HT-29 (cell line): ENCODE data around the gene EPN1. TPM values are rescaled to one million over a fixed set of nuclear protein-coding genes. Genes with fewer than 3 reads are reported as not detected.

Source experiments
- DNase-seq: peaks from one replicate; pipeline ENCODE4 v3.0.0-alpha.2; 2015; ENCODE audit warnings: low spot score
- total RNA-seq: library from RNA; depleted of rRNA; stranded (reverse); fragments of >200 nt; shearing (Covaris generic); gene quantifications from 2 replicates; pipeline ENCODE4 v1.2.3, GENCODE V29; 2014

EPN1 gene
- total RNA-seq, 1 experiment from 2014 or later: 216 TPM

DNA sequence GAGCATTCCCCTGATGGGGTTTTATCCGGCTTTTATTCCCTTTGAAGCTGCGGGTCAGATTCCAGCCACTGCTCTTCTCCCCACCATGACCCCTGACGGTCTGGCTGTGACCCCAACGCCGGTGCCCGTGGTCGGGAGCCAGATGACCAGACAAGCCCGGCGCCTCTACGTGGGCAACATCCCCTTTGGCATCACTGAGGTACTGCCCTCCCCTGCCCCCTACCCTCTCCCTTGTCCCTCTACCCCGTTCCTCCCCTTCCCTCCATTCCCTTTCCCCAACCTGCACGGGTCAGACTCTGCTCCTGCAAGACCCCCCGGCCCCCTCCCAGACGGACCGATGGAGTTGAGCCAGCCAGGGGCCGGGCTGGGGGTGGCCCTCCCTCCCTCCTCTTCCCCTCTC lies 14.0 kb upstream of the EPN1 start:
- no peak for DNase-seq

DNA sequence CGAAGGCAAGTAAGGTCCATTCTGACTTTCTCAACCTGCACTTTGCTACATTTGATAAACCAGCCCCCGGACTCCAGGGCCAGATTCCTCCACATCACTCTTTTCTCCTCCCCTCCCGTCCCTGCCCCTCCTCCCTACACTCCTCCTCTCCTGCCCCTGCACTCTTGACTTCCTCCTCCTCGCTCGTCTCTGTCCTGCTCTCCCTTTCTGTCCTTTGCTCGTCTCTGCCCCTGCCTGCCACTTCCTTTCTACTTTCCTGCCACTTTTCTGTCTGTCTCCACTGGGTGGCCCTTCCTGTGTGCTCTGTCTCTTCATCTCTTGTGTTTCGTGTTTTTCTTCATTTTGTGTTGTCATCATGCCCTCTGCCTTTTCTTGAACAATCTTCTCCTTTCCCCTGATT lies 13.2 kb upstream of the EPN1 start:
- no peak for DNase-seq

DNA sequence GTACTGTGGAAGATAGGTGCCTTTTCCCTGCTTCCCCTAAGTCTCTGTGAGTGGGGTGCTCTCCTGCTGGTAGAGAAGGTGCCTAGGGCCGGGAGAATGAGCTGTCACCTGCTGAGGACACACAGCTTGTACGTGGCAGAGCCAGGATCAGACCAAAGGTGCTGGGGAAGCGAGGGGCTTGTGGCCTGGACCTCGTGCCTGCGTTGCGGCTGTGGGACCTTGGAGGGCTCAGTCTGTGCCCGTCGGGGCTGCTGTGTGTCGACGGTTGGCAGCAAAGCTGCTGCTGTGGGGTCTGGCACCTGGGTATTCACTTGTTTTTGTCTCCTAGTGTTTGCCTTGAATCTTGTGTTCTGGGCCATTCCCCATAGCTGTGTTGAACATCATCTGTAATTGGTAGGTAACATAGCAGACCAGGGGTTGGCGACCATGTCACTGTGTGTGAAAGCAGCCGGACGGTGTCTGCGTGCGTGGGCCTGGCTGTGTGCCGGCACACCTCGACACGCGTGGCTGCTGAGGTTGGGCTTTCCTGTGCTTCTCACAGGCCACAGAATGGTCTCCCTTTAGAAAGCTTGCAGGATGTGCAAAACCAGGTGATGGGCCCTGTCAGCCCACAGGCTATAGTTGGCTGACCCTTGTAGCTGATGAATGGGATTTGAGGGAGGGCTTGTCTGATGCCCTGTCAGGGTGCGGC lies 11.0 kb upstream of the EPN1 start:
- DNase-seq: no peak

DNA sequence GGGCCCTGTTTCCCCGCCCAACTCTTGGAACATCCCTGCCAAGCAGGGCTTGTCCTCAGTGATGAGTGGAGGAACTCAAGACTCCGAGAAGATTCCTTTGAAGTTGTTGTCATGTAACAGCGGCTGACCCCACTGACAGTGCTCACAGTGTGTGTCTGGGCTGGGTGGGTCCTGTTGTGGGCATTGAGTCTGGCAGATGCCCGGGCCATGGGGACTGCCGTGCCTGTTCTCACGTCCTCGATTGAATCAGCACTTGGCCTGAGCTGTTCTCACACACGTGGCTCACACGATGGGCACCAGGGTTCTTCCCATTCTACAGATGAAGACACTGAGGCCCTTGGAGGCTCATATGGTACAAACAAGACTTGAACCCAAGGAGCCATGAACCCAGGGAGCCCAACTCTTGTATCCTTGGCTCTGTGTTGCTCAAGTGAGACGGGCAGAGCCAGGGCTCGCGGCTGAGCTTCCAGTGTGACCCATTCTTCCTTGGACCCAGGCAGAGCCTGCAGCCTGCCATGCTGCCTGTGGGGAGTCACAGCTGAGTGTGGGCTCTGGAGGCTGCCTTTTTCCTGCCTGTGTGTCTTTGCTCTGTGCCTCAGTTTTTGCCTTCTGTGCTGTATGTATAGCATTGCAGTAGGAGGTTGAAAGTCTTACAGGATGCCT lies 8.6 kb upstream of the EPN1 start:
- DNase-seq: no peak

DNA sequence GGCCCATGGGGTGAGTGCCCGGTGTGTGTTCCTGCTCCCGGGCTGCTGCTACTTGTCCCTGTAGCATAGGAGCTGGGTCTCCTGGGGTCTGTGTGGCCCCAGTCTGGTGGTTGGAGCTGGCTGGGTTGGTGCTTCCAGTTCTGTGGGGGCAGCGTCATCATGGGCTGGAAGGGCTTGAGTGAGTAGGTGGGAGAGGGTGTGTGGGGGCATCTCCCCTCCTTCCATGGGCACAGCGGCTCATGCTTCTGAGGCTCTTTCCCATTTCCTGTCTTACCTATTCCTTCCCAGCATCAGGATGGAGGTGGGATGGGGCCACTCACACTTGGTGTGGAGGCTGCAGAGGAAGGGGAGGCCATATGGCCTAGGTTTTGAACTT lies 8.0 kb upstream of the EPN1 start:
- DNase-seq: no peak

DNA sequence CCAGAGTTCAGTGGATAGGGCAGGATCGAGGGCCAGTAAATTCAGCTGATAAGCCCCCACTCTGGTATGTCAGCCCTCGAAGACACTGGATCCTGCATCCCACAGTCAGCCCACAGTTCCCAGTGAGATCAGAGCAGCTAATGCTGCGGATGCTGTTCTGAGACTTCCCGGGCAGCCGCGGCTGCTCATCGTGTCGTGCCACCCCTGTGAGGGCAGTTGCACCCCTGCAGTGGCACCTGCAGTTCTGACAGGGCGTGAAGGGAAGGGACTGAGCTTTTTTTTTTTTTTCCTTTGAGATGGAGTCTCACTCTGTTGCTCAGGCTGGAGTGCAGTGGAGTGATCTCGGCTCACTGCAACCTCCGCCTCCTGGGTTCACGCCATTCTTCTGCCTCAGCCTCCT lies 7.5 kb upstream of the EPN1 start:
- no peak for DNase-seq

DNA sequence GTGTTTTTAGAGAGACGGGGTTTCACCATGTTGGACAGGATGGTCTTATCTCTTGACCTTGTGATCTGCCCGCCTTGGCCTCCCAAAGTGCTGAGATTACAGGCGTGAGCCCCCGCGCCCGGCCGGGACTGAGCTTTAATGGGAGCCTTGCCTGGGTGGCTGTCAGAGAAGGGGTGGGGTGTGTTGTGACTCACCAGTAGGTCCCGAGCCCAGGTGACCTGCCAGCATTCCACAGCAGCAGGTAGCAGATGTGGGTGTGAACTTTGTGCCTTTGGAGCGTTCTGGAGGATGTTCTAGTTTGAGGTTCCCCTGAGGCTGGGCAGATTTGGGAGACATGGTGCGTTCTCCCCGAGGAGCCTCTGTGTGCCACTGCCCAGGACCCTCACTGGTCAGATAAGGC lies 7.1 kb upstream of the EPN1 start:
- DNase-seq: peak; percentile 85

DNA sequence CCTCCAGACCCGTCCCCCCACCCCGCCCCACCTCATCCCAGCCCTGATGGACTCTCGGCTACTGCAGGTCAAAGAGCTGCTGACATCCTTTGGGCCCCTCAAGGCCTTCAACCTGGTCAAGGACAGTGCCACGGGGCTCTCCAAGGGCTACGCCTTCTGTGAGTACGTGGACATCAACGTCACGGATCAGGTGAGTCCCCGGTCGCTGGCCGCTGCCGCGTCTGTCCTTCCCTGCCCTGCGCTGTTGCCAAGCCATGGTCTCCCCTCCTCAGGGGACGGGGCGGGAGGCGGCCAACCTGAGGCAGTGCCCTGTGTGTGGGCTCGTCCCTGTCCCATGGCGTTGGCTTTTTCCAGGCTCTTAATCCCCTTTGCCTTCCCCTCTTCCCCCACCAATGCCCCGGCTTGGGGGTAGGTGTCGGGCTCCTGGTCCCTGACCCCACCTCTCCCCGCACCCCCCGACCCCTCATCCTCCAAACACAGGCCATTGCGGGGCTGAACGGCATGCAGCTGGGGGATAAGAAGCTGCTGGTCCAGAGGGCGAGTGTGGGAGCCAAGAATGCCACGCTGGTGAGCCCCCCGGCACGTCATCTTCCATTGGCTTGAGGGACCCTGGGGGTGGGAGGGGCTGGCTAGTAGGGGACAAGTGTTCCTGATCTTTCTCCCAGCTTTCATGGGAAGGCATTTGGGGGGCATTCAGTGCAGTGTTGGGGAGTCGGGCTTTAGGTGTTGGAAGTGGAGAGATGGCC lies 6.2 kb upstream of the EPN1 start:
- DNase-seq: no peak

DNA sequence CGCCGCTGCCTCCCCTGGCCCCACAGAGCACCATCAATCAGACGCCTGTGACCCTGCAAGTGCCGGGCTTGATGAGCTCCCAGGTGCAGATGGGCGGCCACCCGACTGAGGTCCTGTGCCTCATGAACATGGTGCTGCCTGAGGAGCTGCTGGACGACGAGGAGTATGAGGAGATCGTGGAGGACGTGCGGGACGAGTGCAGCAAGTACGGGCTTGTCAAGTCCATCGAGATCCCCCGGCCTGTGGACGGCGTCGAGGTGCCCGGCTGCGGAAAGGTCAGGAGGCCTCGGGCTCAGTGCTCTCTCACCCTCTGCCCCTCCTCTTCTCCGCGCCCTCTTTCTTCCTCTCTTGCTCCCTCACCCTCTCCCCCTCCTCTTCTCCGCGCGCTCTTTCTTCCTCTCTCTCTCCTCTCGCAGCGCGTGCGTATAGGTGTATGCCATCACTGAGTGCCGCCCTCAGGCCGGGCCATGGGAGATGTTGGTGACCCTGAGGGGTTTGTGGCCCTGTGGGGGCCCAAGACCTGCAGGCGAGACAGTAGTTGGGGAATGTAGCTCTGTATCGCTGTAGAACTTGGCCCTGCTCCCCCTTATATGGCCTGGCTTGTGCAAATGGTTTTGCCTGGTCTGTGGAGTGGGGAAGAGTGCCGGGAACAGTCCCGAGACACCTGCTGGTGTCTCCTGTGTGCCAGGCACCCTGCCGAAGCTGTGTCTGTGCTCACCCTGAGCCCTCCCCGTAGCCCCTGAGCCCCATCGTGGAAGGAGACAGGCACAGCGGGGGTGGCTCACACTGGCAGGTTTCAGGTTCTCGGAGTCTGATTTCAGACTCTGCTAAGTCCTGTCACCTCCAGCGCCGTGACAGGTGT lies 5.4 kb upstream of the EPN1 start:
- no peak for DNase-seq

DNA sequence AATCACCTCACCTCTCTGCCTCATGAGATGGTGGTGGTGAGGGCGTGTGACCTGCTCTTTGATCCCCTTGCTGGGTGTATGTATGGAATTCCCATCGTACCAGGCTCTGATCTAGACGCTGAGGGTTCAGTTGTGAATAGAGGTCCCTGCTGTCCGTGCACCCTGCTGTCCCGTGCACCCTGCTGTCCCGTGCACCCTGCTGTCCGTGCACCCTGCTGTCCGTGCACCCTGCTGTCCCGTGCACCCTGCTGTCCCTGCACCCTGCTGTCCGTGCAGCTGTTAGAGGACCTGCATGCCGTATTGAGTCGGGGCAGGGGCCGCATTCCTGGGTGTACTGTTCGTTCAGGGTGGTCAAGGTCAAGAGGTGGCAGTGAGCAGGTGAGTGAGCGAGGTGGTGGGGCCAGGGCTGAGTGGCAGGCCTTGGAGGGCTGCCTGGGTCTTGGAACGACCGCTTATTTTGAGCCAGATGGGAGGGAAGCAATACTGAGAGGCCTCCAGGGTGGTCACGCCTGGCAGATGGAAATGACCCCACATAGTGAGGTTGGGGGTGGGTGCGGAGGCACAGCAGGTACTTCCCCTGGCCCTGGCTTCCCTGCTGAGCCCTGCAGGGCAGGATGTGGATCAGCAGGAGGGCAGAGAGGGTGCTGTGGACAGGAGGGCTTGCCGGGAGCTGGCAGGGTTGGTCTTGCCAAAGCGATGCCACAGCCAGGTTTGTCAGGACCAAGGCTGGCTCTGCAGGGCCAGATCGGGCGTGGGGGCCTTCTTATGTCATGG lies 4.6 kb upstream of the EPN1 start:
- no peak for DNase-seq

DNA sequence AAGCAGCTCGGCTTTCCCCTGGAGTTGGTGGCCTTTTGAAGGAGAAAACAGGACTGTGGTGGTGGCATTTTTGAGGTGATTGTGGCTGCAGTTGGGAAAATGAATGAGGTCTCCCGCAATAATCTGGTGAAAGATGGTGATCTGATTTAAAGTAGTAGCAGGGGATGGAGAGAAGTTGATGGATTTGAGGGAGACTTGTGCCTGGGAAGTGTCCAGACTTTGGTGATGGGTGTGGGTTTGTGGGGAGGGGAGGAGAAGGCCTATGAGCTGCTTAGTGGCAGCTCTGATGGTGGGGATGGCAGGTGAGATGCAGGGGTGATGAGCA lies 4.0 kb upstream of the EPN1 start:
- no peak for DNase-seq

DNA sequence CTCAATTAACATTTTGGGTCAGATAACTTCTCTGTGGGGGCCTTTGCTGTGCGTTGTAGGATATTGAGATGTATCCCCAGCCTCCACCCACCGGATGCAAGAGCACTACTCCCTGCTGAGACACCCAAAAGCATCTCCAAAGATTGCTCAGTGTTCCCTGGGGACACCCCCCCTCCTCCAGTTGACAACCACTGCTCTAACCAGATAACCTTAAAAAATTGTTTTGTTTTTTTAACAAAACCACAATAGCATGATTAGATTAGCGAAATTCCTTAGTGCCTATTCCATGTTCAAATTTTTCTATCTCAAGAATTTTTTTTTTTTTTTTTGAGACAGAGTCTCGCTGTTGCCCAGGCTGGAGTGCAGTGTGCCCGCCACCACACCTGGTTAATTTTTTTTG lies 2.6 kb upstream of the EPN1 start:
- no peak for DNase-seq

DNA sequence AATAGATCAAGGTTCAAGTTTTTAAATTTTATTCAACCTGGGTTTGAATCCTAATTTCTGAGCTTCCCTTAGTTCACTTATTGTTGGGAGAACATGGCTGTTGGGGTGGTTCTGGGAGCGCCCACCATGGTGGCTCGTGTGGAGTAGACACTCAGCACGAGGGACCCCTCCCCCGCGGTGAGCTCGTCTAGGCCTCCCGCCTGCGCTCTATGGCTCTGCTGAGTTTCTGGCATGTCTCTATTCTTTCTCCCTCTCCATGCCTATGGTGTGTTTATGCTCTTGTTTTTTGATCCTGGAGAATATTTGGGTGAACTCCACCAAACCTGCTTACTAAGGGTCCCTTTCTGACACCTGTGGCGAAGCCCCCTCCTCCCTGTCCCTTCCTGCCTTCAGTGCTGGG lies 1.6 kb upstream of the EPN1 start:
- no peak for DNase-seq

DNA sequence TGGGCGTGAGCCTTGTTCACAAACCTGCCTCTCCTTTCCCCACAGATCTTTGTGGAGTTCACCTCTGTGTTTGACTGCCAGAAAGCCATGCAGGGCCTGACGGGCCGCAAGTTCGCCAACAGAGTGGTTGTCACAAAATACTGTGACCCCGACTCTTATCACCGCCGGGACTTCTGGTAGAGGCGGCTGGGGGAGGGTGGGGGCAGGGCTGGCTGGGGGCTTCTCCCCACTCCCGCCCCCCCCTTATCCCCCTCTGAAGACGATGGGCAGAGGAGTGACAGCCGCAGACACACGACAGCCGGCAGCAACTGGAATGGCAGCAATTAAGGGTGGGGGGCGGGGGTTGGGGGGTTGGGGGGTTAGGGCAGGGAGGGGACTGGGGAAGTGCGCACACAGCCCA lies 1.1 kb upstream of the EPN1 start:
- no peak for DNase-seq

DNA sequence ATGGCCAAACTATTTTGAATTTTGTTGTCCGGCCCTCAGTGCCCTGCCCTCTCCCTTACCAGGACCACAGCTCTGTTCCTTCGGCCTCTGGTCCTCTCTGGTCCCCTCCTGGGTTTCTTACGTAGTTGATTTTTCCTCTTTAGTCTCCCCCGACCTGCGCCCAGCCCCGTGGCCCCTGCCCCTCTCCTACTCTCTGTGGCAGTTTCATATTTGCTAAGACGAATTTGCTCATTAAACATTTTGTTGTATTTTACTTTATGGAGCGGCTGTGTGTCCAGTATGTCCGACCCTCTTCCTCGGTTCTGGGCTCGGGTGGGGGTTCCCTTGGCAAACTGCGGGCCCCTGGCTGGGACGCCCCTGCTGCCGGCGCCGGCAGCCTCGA lies 576 bp upstream of the EPN1 start:
- DNase-seq: peak; percentile 10

DNA sequence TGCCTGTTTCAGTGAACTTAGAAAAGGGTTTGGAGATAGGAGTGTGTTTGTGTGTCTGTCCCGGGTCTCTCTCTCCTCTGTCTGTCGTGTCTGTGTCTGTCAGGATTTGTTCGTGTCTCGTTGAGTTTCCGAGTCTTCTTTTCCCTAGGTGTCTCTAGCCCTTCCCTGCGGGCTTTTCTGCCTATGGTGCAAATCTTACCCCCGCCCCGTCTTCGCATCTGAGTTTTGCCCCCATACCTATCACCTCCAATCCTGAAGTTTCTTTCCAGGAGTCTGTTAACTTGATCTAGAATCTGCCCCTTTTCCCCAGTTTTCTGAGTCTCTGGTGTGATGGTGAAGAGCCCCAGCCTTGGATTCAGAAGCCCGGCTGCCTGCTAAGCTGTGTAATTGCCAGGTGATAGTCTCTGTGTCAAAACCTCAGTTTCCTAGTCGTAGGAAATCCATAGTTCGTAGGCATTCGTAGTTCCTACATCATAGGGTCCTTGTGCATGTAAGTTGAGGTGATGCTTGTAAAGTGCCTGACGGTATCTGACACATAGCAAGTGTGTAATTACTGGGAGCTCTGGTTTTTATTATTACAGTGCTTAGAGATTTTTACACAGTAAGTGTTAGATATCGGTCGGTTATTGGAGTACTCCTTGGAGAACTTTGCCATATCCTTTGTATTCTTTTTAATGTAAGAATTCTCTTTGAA lies 782 bp downstream of the EPN1 start:
- peak; percentile 59 for DNase-seq

DNA sequence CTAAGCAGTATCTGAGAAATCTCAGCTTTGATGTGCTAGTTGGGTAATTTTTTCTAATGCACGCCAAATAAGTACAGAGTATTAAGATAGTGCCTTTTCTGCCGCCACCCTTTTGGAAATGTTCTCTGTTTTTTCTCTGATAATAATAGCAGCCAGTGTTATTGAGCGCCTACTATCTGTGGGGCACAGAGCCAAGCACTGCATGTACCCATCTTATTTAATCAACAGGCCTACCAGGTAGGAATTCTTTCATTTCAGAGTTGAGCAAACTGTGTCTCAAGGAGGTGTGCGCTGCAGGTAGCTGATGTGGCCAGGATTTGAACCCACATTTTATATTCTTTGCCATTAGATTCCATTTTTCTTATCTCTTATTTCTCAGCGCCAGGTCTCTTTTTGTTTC lies 1.4 kb downstream of the EPN1 start:
- no peak for DNase-seq

DNA sequence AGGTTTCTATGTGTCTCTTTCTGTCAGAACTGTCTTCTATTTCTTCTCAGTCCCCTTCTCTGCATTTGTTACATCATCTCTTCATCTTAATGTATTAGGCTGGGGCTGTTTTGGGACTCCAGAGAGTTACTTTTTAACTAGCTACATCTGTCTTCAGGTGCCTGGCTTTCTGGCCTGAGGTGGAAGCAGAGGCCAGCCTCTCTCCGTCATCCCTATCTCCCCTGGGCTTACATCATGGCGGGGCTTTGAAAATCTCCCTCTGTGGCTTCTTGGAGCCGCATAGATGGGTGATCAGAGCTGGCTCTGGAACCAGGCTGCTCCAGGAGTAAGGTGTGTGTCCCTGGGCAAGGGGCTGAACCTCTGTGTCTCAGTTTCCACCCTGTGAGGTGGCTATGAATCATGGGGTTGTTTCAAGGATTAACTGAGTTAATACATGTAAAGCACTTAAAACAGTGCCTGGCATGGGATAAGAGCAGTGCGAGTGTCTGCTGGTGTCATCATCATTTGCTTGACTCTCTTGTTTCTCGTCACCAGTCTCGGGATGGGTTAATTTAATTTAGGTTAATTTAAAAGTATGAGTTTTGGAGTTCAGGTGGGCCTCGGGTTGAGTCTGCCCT lies 2.0 kb downstream of the EPN1 start:
- DNase-seq: no peak

DNA sequence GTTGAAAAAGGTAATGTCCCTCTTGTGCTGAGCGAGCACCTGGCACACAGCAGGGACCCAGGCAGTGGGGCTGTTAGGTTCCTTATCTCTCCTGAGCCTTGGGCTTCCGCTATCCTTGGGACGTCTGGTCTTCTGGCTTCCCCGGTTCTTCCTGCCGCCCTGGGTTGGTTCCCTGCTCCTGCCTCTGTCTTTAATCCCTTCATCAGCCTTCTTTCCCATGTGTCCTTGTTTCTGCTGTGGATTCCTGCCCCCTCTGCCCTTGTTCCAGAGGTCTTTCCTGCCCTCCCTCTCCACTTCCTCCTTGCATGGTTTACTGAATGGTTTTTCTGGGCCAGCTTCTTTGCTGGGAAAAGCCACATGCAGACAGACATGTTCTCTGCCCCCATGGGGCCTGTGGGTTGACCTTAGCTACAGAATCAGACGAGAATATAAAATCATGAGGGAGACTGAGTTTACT lies 2.6 kb downstream of the EPN1 start:
- no peak for DNase-seq

DNA sequence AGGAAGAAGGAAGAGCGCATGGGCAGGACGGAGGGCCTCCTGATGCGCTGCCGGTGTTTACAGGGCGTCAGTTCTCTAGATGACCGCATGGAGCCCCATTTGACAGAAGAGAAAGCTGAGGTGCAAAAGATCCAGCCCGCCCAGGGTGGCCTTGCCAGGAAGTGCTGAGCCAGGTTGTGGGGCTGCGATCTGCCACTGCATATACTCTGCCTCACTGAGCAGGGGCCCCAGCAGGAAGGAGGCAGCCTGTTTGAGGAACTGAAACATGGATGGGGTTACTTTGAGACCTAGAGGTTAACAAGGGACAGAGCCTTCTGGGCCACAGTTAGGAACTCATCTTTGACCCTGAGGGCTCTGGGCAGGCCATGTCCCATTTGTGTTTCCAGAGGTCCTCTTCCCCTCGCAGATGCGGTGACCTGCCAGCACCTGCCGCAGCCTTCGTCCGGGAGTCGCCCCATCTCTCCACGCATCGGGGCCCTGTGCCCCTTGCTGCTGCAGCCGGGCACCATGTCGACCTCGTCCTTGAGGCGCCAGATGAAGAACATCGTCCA lies 3.2 kb downstream of the EPN1 start:
- DNase-seq: no peak
